Heart left ventricle (tissue), 13 donors: ENCODE results near the gene CRADD.

Source experiments
- CTCF ChIP-seq, 12 donors: fragments of 200-600 bp; sonication (generic) in 4 of 12; IDR thresholded peaks; one replicate each; pipeline versions ENCODE4 v1.5.0 to v1.8.0; 2018 to 2022; ENCODE audit warnings: antibody characterized with exemption in 12 of 12, mild to moderate bottlenecking in 5 of 12
- POLR2A ChIP-seq, 2 donors: fragments of 450-650 bp; IDR thresholded peaks; one replicate each; pipeline ENCODE4 v1.6.1; 2017; ENCODE audit warnings: antibody characterized with exemption in 2 of 2, mild to moderate bottlenecking in 2 of 2, moderate library complexity in 2 of 2
- donor health status: ischemic (EF 13 %, LVEDD 7.1; RV severe dilation, severe dysfunction).
- donor health status: DM: no; HTN: yes; CAD: no.
- donor health status: DM: no; HTN: no; CAD: no.
- donor health status: ischemic (EF 25% LVEDD 6.9; RV normal size, moderate dysfunction).
- donor health status: ischemic (EF 25% LVEDD 5.7; RV mildly dilated, moderate dysfunction).
- donor health status: ischemic (EF 35%, LVEDD 5.7; RV mildly dilated, moderate dysfunction).
- donor health status: nonischemic (EF 11% LVEDD 7.7; RV severe dilation, severe dysfunction).
- donor health status: DM: yes; HTN: yes; CAD: no.
- donor health status: PGD.
- donor health status: ischemic (EF 29% LVEDD 5.4; RV normal size, mild dysfunction).
- donor health status: nonischemic (EF 23%, LVEDD 6.1; RV moderate dilation, normal function).

- TF ChIP-seq CTCF (IDR thresholded peaks at IDR 0.05) (no peak), POLR2A (IDR thresholded peaks at IDR 0.05) (no peak)
Measured at GRCh38 chr12:93868771-93869170, 191.6 kb downstream of the CRADD start.
